ENCODE data around the gene GUK1.
"Not testable (repeated sequence)": the region's sequence is repeated elsewhere in the genome, so short reads cannot be mapped to it uniquely, and the experiment has no call there.

Gene GUK1

GRCh38 chr1:228105996-228106799, 33.9 kb upstream of the GUK1 start:
- no peak overlapping the region for H3K9ac ChIP-seq (ENCODE audit: low read length in 2 of 2)
- peaks cover 48% of the 10 kb centered on the region for H3K4me1 ChIP-seq (ENCODE audit: control insufficient read depth, insufficient read depth, low read length)
- H3K9me3 ChIP-seq (ENCODE audit: control insufficient read depth in 2 of 2, low read length in 2 of 2) = no peaks in the 10 kb centered on the region
- no peak overlapping the region for H3K4me3 ChIP-seq (ENCODE audit: low read length in 2 of 2)
- no peaks in the 10 kb centered on the region for H3K27me3 ChIP-seq (ENCODE audit: control insufficient read depth in 1 of 2, insufficient read depth in 2 of 2, low read length in 2 of 2)
- H3K27ac ChIP-seq (ENCODE audit: low read length) = no peak overlapping the region
- peaks cover 4 to 10% of the 10 kb centered on the region in 2 donors for H3K36me3 ChIP-seq (ENCODE audit: control insufficient read depth in 2 of 2, insufficient read depth in 2 of 2, low read length in 2 of 2)

GRCh38 chr1:228106800-228107054, 33.4 kb upstream of the GUK1 start:
- Histone ChIP-seq H3K4me3 (ENCODE audit: low read length in 2 of 2) (no peak overlapping the region), H3K27ac (ENCODE audit: low read length) (no peak overlapping the region), H3K9ac (ENCODE audit: low read length in 2 of 2) (no peak overlapping the region), H3K4me1 (ENCODE audit: control insufficient read depth, insufficient read depth, low read length) (peaks cover 43% of the 10 kb centered on the region), H3K36me3 (ENCODE audit: control insufficient read depth in 2 of 2, insufficient read depth in 2 of 2, low read length in 2 of 2) (peaks cover 4 to 10% of the 10 kb centered on the region in 2 donors), H3K27me3 (ENCODE audit: control insufficient read depth in 1 of 2, insufficient read depth in 2 of 2, low read length in 2 of 2) (no peaks in the 10 kb centered on the region), H3K9me3 (ENCODE audit: control insufficient read depth in 2 of 2, low read length in 2 of 2) (no peaks in the 10 kb centered on the region)

DNA sequence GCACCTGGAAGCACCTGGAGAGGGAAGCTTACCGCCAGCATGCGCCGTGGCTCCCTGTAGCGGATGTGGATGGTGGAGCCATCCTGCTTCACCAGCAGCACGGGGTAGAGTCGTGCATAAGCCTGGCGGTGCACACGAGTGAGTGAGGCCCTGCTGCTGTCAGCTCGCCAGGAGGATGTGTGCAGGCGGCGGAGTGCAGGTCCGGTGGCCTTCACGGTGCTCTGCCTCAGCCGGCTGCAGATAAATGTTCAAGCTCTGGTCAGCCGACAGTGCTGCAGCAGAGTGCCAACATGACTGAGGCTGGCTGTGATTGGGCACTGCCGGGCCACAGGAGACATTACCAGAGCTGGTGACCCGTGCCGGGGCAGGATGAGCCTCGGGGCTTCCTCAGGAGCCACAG, 32.4 kb upstream of the GUK1 start:
- Histone ChIP-seq H3K9me3 (ENCODE audit: control insufficient read depth in 2 of 2, low read length in 2 of 2) (no peaks in the 10 kb centered on the region), H3K27me3 (ENCODE audit: control insufficient read depth in 1 of 2, insufficient read depth in 2 of 2, low read length in 2 of 2) (no peaks in the 10 kb centered on the region), H3K9ac (ENCODE audit: low read length in 2 of 2) (no peak overlapping the region), H3K36me3 (ENCODE audit: control insufficient read depth in 2 of 2, insufficient read depth in 2 of 2, low read length in 2 of 2) (peaks cover 4 to 10% of the 10 kb centered on the region in 2 donors), H3K27ac (ENCODE audit: low read length) (no peak overlapping the region), H3K4me3 (ENCODE audit: low read length in 2 of 2) (no peak overlapping the region), H3K4me1 (ENCODE audit: control insufficient read depth, insufficient read depth, low read length) (peaks cover 35% of the 10 kb centered on the region)

GRCh38 chr1:228108055-228108690, 31.9 kb upstream of the GUK1 start:
- Histone ChIP-seq H3K4me1 (ENCODE audit: control insufficient read depth, insufficient read depth, low read length) (peaks cover 35% of the 10 kb centered on the region), H3K9me3 (ENCODE audit: control insufficient read depth in 2 of 2, low read length in 2 of 2) (no peaks in the 10 kb centered on the region), H3K27ac (ENCODE audit: low read length) (peak overlapping the region; percentile 92), H3K27me3 (ENCODE audit: control insufficient read depth in 1 of 2, insufficient read depth in 2 of 2, low read length in 2 of 2) (no peaks in the 10 kb centered on the region), H3K4me3 (ENCODE audit: low read length in 2 of 2) (peak overlapping the region; percentile 90 to 94), H3K9ac (ENCODE audit: low read length in 2 of 2) (peak overlapping the region; percentile 94 to 97), H3K36me3 (ENCODE audit: control insufficient read depth in 2 of 2, insufficient read depth in 2 of 2, low read length in 2 of 2) (peaks cover 4 to 10% of the 10 kb centered on the region in 2 donors)

GRCh38 chr1:228108742-228109072, 31.4 kb upstream of the GUK1 start:
- Histone ChIP-seq H3K4me3 (ENCODE audit: low read length in 2 of 2) (peak overlapping the region; percentile 90 to 94), H3K9ac (ENCODE audit: low read length in 2 of 2) (peak overlapping the region; percentile 94 to 97), H3K4me1 (ENCODE audit: control insufficient read depth, insufficient read depth, low read length) (peaks cover 29% of the 10 kb centered on the region), H3K27me3 (ENCODE audit: control insufficient read depth in 1 of 2, insufficient read depth in 2 of 2, low read length in 2 of 2) (no peaks in the 10 kb centered on the region), H3K9me3 (ENCODE audit: control insufficient read depth in 2 of 2, low read length in 2 of 2) (no peaks in the 10 kb centered on the region), H3K27ac (ENCODE audit: low read length) (peak overlapping the region; percentile 92), H3K36me3 (ENCODE audit: control insufficient read depth in 2 of 2, insufficient read depth in 2 of 2, low read length in 2 of 2) (peaks cover 4 to 10% of the 10 kb centered on the region in 2 donors)

- peak within 1 kb of the TSS; percentile 90 to 94 for H3K4me3 ChIP-seq (ENCODE audit: low read length in 2 of 2)
- H3K9ac ChIP-seq (ENCODE audit: low read length in 2 of 2) = peak within 1 kb of the TSS; percentile 95 to 97
- H3K27me3 ChIP-seq (ENCODE audit: control insufficient read depth in 1 of 2, insufficient read depth in 2 of 2, low read length in 2 of 2) = no peaks in the 10 kb centered on the region
- peaks cover 26% of the 10 kb centered on the region for H3K4me1 ChIP-seq (ENCODE audit: control insufficient read depth, insufficient read depth, low read length)
- H3K9me3 ChIP-seq (ENCODE audit: control insufficient read depth in 2 of 2, low read length in 2 of 2) = no peaks in the 10 kb centered on the region
- H3K27ac ChIP-seq (ENCODE audit: low read length) = peak within 1 kb of the TSS; percentile 92
- H3K36me3 ChIP-seq (ENCODE audit: control insufficient read depth in 2 of 2, insufficient read depth in 2 of 2, low read length in 2 of 2) = peaks cover 4 to 10% of the 10 kb centered on the region in 2 donors
These were observed 30.8 kb upstream of the GUK1 start, which contains the start of gene MRPL55 for GRCh38 chr1:228109073-228109961. Gene MRPL55 (minus strand): TSS chr1:228109299. CDS start chr1:228108260, 1,039 bp downstream.

- Histone ChIP-seq H3K4me3 (ENCODE audit: low read length in 2 of 2) (peak overlapping the region; percentile 90 to 94), H3K9me3 (ENCODE audit: control insufficient read depth in 2 of 2, low read length in 2 of 2) (no peaks in the 10 kb centered on the region), H3K4me1 (ENCODE audit: control insufficient read depth, insufficient read depth, low read length) (peaks cover 26% of the 10 kb centered on the region), H3K27ac (ENCODE audit: low read length) (peak overlapping the region; percentile 92), H3K27me3 (ENCODE audit: control insufficient read depth in 1 of 2, insufficient read depth in 2 of 2, low read length in 2 of 2) (no peaks in the 10 kb centered on the region), H3K36me3 (ENCODE audit: control insufficient read depth in 2 of 2, insufficient read depth in 2 of 2, low read length in 2 of 2) (peaks cover 4 to 10% of the 10 kb centered on the region in 2 donors), H3K9ac (ENCODE audit: low read length in 2 of 2) (peak overlapping the region; percentile 95 to 97)
These were observed 30.1 kb upstream of the GUK1 start for GRCh38 chr1:228109962-228110488.

GRCh38 chr1:228110556-228110955, 29.5 kb upstream of the GUK1 start:
- H3K9ac ChIP-seq (ENCODE audit: low read length in 2 of 2) = no peak overlapping the region
- no peak overlapping the region for H3K27ac ChIP-seq (ENCODE audit: low read length)

GRCh38 chr1:228111315-228111714, 28.8 kb upstream of the GUK1 start:
- H3K9ac ChIP-seq (ENCODE audit: low read length in 2 of 2); H3K36me3 ChIP-seq (ENCODE audit: control insufficient read depth in 2 of 2, insufficient read depth in 2 of 2, low read length in 2 of 2); H3K4me3 ChIP-seq (ENCODE audit: low read length in 2 of 2); H3K27me3 ChIP-seq (ENCODE audit: control insufficient read depth in 1 of 2, insufficient read depth in 2 of 2, low read length in 2 of 2); H3K27ac ChIP-seq (ENCODE audit: low read length); H3K9me3 ChIP-seq (ENCODE audit: control insufficient read depth in 2 of 2, low read length in 2 of 2): not testable (repeated sequence)
- H3K4me1 ChIP-seq (ENCODE audit: control insufficient read depth, insufficient read depth, low read length) = peaks cover 26% of the 10 kb centered on the region

More at GRCh38 chr1:228110556-228110955, 29.5 kb upstream of the GUK1 start:
- Histone ChIP-seq H3K27me3 (ENCODE audit: control insufficient read depth in 1 of 2, insufficient read depth in 2 of 2, low read length in 2 of 2) (no peaks in the 10 kb centered on the region), H3K4me3 (ENCODE audit: low read length in 2 of 2) (no peak overlapping the region), H3K9me3 (ENCODE audit: control insufficient read depth in 2 of 2, low read length in 2 of 2) (no peaks in the 10 kb centered on the region), H3K36me3 (ENCODE audit: control insufficient read depth in 2 of 2, insufficient read depth in 2 of 2, low read length in 2 of 2) (peaks cover 4 to 10% of the 10 kb centered on the region in 2 donors), H3K4me1 (ENCODE audit: control insufficient read depth, insufficient read depth, low read length) (peaks cover 26% of the 10 kb centered on the region)

- Histone ChIP-seq H3K36me3 (ENCODE audit: control insufficient read depth in 2 of 2, insufficient read depth in 2 of 2, low read length in 2 of 2) (peaks cover 1 to 4% of the 10 kb centered on the region in 2 donors), H3K9ac (ENCODE audit: low read length in 2 of 2) (no peak overlapping the region), H3K4me1 (ENCODE audit: control insufficient read depth, insufficient read depth, low read length) (peaks cover 26% of the 10 kb centered on the region), H3K9me3 (ENCODE audit: control insufficient read depth in 2 of 2, low read length in 2 of 2) (no peaks in the 10 kb centered on the region), H3K27ac (ENCODE audit: low read length) (no peak overlapping the region), H3K4me3 (ENCODE audit: low read length in 2 of 2) (no peak overlapping the region), H3K27me3 (ENCODE audit: control insufficient read depth in 1 of 2, insufficient read depth in 2 of 2, low read length in 2 of 2) (no peaks in the 10 kb centered on the region)
These were observed 27.9 kb upstream of the GUK1 start for GRCh38 chr1:228112167-228112566.

Data from stomach smooth muscle (tissue), 2 donors.